ENCODE measurements around the gene SMIM28. TPM values are rescaled to one million over a fixed set of nuclear protein-coding genes. Genes with fewer than 3 reads are reported as not detected.

Gene SMIM28
- total RNA-seq, 1 donor: not detected

- H3K36me3 ChIP-seq (ENCODE audit: insufficient read depth, low read length): no peaks in the 10 kb centered on the region
- H3K4me2 ChIP-seq (ENCODE audit: insufficient read depth, low read length): no peak overlapping the region
- no peak overlapping the region for H3K27ac ChIP-seq (ENCODE audit: low read depth, low read length)
- H3K79me2 ChIP-seq (ENCODE audit: insufficient read depth, low read length): no peaks in the 10 kb centered on the region
- no peak for DNase-seq (ENCODE audit: insufficient read length, low spot score, missing footprints)
- H2AFZ ChIP-seq (ENCODE audit: low read length): no peak overlapping the region
- no peaks in the 10 kb centered on the region for H4K20me1 ChIP-seq (ENCODE audit: insufficient read depth, low read length)
- TF ChIP-seq CTCF (IDR thresholded peaks at IDR 0.05; ENCODE audit: extremely low read depth, low read depth, low read length): no peak
- H3K4me3 ChIP-seq (ENCODE audit: insufficient read depth, low read length): no peak overlapping the region
- H3K4me1 ChIP-seq (ENCODE audit: insufficient read depth, low read length): no peaks in the 10 kb centered on the region
- no peaks in the 10 kb centered on the region for H3K9me3 ChIP-seq (ENCODE audit: low read depth, low read length)
- H3K27me3 ChIP-seq (ENCODE audit: insufficient read depth, low read length): no peaks in the 10 kb centered on the region
These were observed 42.7 kb downstream of the SMIM28 start for GRCh38 chr6:138420356-138420755.

- Histone ChIP-seq H3K36me3 (ENCODE audit: insufficient read depth, low read length) (no peaks in the 10 kb centered on the region), H3K9me3 (ENCODE audit: low read depth, low read length) (no peaks in the 10 kb centered on the region), H3K4me2 (ENCODE audit: insufficient read depth, low read length) (no peak overlapping the region), H3K79me2 (ENCODE audit: insufficient read depth, low read length) (no peaks in the 10 kb centered on the region), H2AFZ (ENCODE audit: low read length) (no peak overlapping the region), H3K27ac (ENCODE audit: low read depth, low read length) (no peak overlapping the region), H4K20me1 (ENCODE audit: insufficient read depth, low read length) (no peaks in the 10 kb centered on the region), H3K4me1 (ENCODE audit: insufficient read depth, low read length) (no peaks in the 10 kb centered on the region), H3K4me3 (ENCODE audit: insufficient read depth, low read length) (no peak overlapping the region), H3K27me3 (ENCODE audit: insufficient read depth, low read length) (no peaks in the 10 kb centered on the region)
- no peak for DNase-seq (ENCODE audit: insufficient read length, low spot score, missing footprints)
- TF ChIP-seq CTCF (IDR thresholded peaks at IDR 0.05; ENCODE audit: extremely low read depth, low read depth, low read length): no peak
These were observed 43.4 kb downstream of the SMIM28 start for GRCh38 chr6:138421089-138421488.

GRCh38 chr6:138421608-138422007, 43.9 kb downstream of the SMIM28 start:
- Histone ChIP-seq H3K36me3 (ENCODE audit: insufficient read depth, low read length) (no peaks in the 10 kb centered on the region), H3K27ac (ENCODE audit: low read depth, low read length) (no peak overlapping the region), H3K4me1 (ENCODE audit: insufficient read depth, low read length) (no peaks in the 10 kb centered on the region), H2AFZ (ENCODE audit: low read length) (no peak overlapping the region), H3K4me3 (ENCODE audit: insufficient read depth, low read length) (no peak overlapping the region), H4K20me1 (ENCODE audit: insufficient read depth, low read length) (no peaks in the 10 kb centered on the region), H3K4me2 (ENCODE audit: insufficient read depth, low read length) (no peak overlapping the region), H3K27me3 (ENCODE audit: insufficient read depth, low read length) (no peaks in the 10 kb centered on the region), H3K79me2 (ENCODE audit: insufficient read depth, low read length) (no peaks in the 10 kb centered on the region), H3K9me3 (ENCODE audit: low read depth, low read length) (no peaks in the 10 kb centered on the region)
- no peak for DNase-seq (ENCODE audit: insufficient read length, low spot score, missing footprints)
- TF ChIP-seq CTCF (IDR thresholded peaks at IDR 0.05; ENCODE audit: extremely low read depth, low read depth, low read length): no peak

- Histone ChIP-seq H3K4me3 (ENCODE audit: insufficient read depth, low read length) (no peak overlapping the region), H2AFZ (ENCODE audit: low read length) (no peak overlapping the region), H3K4me1 (ENCODE audit: insufficient read depth, low read length) (no peaks in the 10 kb centered on the region), H4K20me1 (ENCODE audit: insufficient read depth, low read length) (no peaks in the 10 kb centered on the region), H3K4me2 (ENCODE audit: insufficient read depth, low read length) (no peak overlapping the region), H3K36me3 (ENCODE audit: insufficient read depth, low read length) (no peaks in the 10 kb centered on the region), H3K9me3 (ENCODE audit: low read depth, low read length) (no peaks in the 10 kb centered on the region), H3K27me3 (ENCODE audit: insufficient read depth, low read length) (no peaks in the 10 kb centered on the region), H3K79me2 (ENCODE audit: insufficient read depth, low read length) (no peaks in the 10 kb centered on the region), H3K27ac (ENCODE audit: low read depth, low read length) (no peak overlapping the region)
- no peak for DNase-seq (ENCODE audit: insufficient read length, low spot score, missing footprints)
- TF ChIP-seq CTCF (IDR thresholded peaks at IDR 0.05; ENCODE audit: extremely low read depth, low read depth, low read length): no peak
These were observed 45.2 kb downstream of the SMIM28 start for GRCh38 chr6:138422861-138423260.
